Measurements from ENCODE around the gene CPNE4.

CPNE4 gene

DNA sequence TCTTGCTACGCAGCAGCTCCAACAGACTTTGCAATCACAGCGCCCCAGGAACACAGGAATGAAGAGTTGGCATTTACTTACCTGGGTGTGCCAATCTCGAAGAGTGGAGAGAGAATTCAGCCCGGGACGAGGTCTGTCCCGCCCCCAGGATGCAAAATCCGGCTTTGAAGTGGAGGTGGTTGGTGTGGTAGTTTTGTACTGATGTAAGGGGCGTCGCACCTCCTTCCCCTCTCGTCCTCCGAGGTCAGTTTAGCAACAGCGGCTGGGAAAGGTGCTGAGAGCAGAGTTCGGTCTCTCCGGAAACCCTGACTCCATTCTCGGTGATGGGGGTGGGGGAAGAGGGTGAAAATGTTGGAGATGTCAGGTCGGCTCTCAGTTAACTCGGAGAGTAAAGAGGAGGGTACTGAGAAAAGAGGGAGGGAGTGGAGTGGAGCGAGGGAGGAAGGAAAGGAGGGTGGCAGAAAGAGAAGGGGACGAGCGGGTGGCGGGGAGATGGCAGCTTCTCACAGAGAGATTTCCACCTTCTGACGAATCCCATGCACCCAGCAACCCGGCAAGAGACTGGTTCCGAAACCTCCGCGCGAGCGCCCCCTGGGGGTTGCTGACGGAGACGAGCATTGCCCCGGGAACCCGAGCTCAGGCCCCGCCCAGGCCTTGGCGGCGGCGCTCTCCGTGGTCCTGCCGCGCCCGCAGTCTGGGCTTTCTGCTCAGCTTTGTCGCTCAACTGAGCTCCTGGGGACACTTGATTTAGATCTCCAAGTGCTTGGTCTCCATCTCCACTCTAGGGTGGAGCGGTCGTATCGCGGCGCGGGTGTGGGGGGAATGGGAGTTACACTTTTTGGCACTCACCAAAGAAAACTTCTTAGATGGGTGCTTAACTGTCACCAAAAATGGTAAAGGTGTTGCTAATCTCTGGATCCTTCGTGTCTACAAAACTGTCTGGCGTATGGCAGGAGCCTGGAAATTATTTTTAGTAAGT, at the start of gene CPNE4:
CPNE4 (minus strand) TSS at position 529 of the 979 bp plus-strand sequence.
- DNase-seq (ENCODE audit: low read depth, low spot score) = peak; percentile 86
- H3K9ac ChIP-seq (ENCODE audit: insufficient read length, low read depth) = peak within 1 kb of the TSS; percentile 11
- H3K4me3 ChIP-seq (ENCODE audit: insufficient read length, low read depth) = peak within 1 kb of the TSS; percentile 49
- no peaks in the 10 kb centered on the region for H3K36me3 ChIP-seq (ENCODE audit: insufficient read depth, insufficient read length, low read length)
- H3K4me1 ChIP-seq (ENCODE audit: insufficient read depth, insufficient read length) = no peaks in the 10 kb centered on the region
- TF ChIP-seq YY1 (IDR thresholded peaks at IDR 0.05; ENCODE audit: insufficient read depth, insufficient read length) (no peak), SUZ12 (IDR thresholded peaks at IDR 0.05; ENCODE audit: extremely low read depth, insufficient read depth, insufficient read length) (no peak), ZNF274 (IDR thresholded peaks at IDR 0.05; ENCODE audit: low read depth, low read length) (no peak)
- peaks cover 41% of the 10 kb centered on the region for H3K27me3 ChIP-seq (ENCODE audit: insufficient read depth, insufficient read length)
- H3K9me3 ChIP-seq (ENCODE audit: insufficient read depth, low read length) = no peaks in the 10 kb centered on the region

DNA sequence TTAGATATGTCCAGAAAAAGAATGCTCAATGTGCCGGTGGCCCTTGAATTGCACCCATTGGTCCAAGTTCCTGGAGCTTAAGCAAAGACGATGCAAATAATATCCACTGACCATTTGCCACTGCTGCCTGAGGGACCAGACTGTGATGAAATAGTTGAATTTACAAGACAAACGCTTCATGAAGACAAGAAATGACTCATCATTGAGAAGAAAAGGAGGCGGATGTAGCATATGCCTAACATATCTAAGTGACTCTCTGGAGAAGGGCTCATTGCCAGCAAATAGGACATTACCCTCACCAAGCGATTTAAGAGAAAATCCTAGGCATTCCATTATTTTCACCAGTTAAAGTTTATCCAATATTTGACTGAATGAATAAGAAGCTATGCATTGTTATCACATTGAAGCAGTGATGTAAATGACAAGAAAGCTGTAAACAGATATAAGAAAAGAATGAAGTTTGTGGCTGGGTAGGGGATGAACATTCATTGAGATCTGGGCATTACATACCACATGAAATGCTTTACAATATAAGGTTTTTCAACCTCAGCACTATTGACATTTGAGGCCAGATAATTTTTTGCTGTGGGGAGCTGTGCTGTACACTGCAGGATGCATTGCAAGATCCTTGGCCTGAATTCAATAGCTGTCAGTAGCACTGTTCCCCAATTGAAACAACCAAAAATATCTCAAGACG, 48.9 kb upstream of the CPNE4 start:
- no peak for TF ChIP-seq SUZ12 (IDR thresholded peaks at IDR 0.05; ENCODE audit: extremely low read depth, insufficient read depth, insufficient read length)
- TF ChIP-seq YY1 (IDR thresholded peaks at IDR 0.05; ENCODE audit: insufficient read depth, insufficient read length) = no peak
- TF ChIP-seq ZNF274 (IDR thresholded peaks at IDR 0.05; ENCODE audit: low read depth, low read length) = no peak
- H3K4me1 ChIP-seq (ENCODE audit: insufficient read depth, insufficient read length) = no peaks in the 10 kb centered on the region
- DNase-seq (ENCODE audit: low read depth, low spot score) = peak; percentile 49
- no peak overlapping the region for H3K4me3 ChIP-seq (ENCODE audit: insufficient read length, low read depth)
- no peaks in the 10 kb centered on the region for H3K36me3 ChIP-seq (ENCODE audit: insufficient read depth, insufficient read length, low read length)
- no peaks in the 10 kb centered on the region for H3K27me3 ChIP-seq (ENCODE audit: insufficient read depth, insufficient read length)
- no peak overlapping the region for H3K9ac ChIP-seq (ENCODE audit: insufficient read length, low read depth)
- no peaks in the 10 kb centered on the region for H3K9me3 ChIP-seq (ENCODE audit: insufficient read depth, low read length)

DNA sequence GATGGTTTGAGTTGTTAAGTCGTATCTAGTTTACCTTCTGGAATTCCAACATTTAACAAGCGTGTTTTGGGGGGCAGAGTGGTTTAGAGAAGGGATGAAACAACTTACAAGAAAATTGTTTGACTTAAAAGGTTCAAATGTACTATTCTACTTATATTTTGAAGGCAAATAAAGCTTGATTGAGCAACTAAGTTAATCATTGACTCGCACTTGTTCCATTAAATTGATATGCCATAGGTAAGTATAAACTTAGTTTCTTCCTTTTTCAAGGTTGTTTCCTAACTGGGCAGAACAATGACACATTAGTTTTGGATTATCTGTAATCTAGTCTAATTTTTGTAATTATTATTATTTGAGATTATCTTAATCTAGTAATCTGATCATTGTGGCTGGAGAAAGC, 48.3 kb upstream of the CPNE4 start:
- Histone ChIP-seq H3K27me3 (ENCODE audit: insufficient read depth, insufficient read length) (no peaks in the 10 kb centered on the region), H3K4me3 (ENCODE audit: insufficient read length, low read depth) (no peak overlapping the region), H3K36me3 (ENCODE audit: insufficient read depth, insufficient read length, low read length) (no peaks in the 10 kb centered on the region), H3K9ac (ENCODE audit: insufficient read length, low read depth) (no peak overlapping the region), H3K9me3 (ENCODE audit: insufficient read depth, low read length) (no peaks in the 10 kb centered on the region), H3K4me1 (ENCODE audit: insufficient read depth, insufficient read length) (no peaks in the 10 kb centered on the region)
- TF ChIP-seq SUZ12 (IDR thresholded peaks at IDR 0.05; ENCODE audit: extremely low read depth, insufficient read depth, insufficient read length) (no peak), ZNF274 (IDR thresholded peaks at IDR 0.05; ENCODE audit: low read depth, low read length) (no peak), YY1 (IDR thresholded peaks at IDR 0.05; ENCODE audit: insufficient read depth, insufficient read length) (no peak)
- no peak for DNase-seq (ENCODE audit: low read depth, low spot score)

DNA sequence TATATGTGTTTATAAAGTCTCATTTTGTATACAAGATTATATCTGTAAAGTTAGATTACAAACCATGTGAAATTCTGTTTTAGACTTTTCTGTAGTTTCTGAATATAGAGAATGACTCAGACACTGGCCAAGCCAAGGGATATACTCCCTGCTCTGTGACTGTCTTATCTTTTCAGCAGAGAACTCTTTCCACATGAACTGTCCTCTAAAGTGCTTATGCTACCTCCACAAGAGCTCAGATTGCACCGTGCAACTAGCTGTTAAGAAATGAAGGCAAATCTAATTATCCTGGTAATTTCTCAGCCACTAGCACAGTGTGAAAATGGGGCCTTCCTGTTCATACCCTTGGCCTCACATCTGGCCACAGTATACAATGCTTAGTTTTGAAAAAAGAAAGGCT, 44.3 kb upstream of the CPNE4 start:
- Histone ChIP-seq H3K9ac (ENCODE audit: insufficient read length, low read depth) (no peak overlapping the region), H3K36me3 (ENCODE audit: insufficient read depth, insufficient read length, low read length) (no peaks in the 10 kb centered on the region), H3K4me3 (ENCODE audit: insufficient read length, low read depth) (no peak overlapping the region), H3K4me1 (ENCODE audit: insufficient read depth, insufficient read length) (no peaks in the 10 kb centered on the region), H3K27me3 (ENCODE audit: insufficient read depth, insufficient read length) (no peaks in the 10 kb centered on the region), H3K9me3 (ENCODE audit: insufficient read depth, low read length) (no peaks in the 10 kb centered on the region)
- no peak for DNase-seq (ENCODE audit: low read depth, low spot score)
- TF ChIP-seq SUZ12 (IDR thresholded peaks at IDR 0.05; ENCODE audit: extremely low read depth, insufficient read depth, insufficient read length) (no peak), ZNF274 (IDR thresholded peaks at IDR 0.05; ENCODE audit: low read depth, low read length) (no peak), YY1 (IDR thresholded peaks at IDR 0.05; ENCODE audit: insufficient read depth, insufficient read length) (no peak)

DNA sequence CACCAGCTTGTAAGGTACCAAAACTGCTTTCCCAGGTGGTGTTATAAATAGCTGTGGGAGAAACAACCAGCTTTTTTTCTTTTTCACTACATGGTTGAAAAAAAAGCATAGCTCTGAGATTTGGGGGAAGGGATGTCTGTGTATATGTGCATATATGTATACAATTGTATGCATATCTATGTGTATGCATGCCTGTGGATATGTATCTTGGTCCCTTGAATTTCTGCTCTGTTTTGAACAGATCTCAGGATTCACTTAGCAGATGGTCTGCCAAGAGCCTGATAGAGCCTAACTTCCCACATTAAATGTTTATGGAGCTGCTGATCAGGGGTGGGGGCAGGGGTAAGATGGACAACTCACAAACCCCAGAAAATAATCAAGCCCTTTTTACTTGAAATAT, 39.0 kb upstream of the CPNE4 start:
- no peaks in the 10 kb centered on the region for H3K4me1 ChIP-seq (ENCODE audit: insufficient read depth, insufficient read length)
- TF ChIP-seq SUZ12 (IDR thresholded peaks at IDR 0.05; ENCODE audit: extremely low read depth, insufficient read depth, insufficient read length) (no peak), ZNF274 (IDR thresholded peaks at IDR 0.05; ENCODE audit: low read depth, low read length) (no peak), YY1 (IDR thresholded peaks at IDR 0.05; ENCODE audit: insufficient read depth, insufficient read length) (no peak)
- no peaks in the 10 kb centered on the region for H3K9me3 ChIP-seq (ENCODE audit: insufficient read depth, low read length)
- no peak overlapping the region for H3K4me3 ChIP-seq (ENCODE audit: insufficient read length, low read depth)
- no peak overlapping the region for H3K9ac ChIP-seq (ENCODE audit: insufficient read length, low read depth)
- no peak for DNase-seq (ENCODE audit: low read depth, low spot score)
- no peaks in the 10 kb centered on the region for H3K36me3 ChIP-seq (ENCODE audit: insufficient read depth, insufficient read length, low read length)
- H3K27me3 ChIP-seq (ENCODE audit: insufficient read depth, insufficient read length) = no peaks in the 10 kb centered on the region

DNA sequence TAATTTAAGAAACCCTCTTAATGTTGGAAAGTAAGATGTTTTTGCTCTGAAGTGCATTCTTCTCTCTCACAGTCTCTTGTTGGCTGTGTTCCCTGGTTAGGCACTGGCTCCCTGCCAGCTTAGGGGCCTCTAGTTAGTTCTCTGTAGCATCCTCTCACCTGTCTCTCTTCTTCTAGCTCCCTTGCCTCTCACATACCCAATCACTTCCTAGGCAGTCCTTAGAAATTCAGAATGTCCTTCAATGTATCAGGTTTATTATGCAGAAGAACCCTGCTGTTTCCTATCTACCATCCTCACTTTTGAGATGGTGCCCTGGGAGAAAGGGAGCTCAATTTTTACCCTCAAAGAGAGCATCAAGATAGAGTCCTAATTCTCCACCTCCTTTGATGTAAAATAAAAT, 36.2 kb upstream of the CPNE4 start:
- no peak for DNase-seq (ENCODE audit: low read depth, low spot score)
- no peaks in the 10 kb centered on the region for H3K4me1 ChIP-seq (ENCODE audit: insufficient read depth, insufficient read length)
- no peaks in the 10 kb centered on the region for H3K36me3 ChIP-seq (ENCODE audit: insufficient read depth, insufficient read length, low read length)
- TF ChIP-seq ZNF274 (IDR thresholded peaks at IDR 0.05; ENCODE audit: low read depth, low read length) = no peak
- no peak for TF ChIP-seq YY1 (IDR thresholded peaks at IDR 0.05; ENCODE audit: insufficient read depth, insufficient read length)
- TF ChIP-seq SUZ12 (IDR thresholded peaks at IDR 0.05; ENCODE audit: extremely low read depth, insufficient read depth, insufficient read length) = no peak
- H3K4me3 ChIP-seq (ENCODE audit: insufficient read length, low read depth) = no peak overlapping the region
- H3K9me3 ChIP-seq (ENCODE audit: insufficient read depth, low read length) = no peaks in the 10 kb centered on the region
- no peaks in the 10 kb centered on the region for H3K27me3 ChIP-seq (ENCODE audit: insufficient read depth, insufficient read length)
- H3K9ac ChIP-seq (ENCODE audit: insufficient read length, low read depth) = no peak overlapping the region

DNA sequence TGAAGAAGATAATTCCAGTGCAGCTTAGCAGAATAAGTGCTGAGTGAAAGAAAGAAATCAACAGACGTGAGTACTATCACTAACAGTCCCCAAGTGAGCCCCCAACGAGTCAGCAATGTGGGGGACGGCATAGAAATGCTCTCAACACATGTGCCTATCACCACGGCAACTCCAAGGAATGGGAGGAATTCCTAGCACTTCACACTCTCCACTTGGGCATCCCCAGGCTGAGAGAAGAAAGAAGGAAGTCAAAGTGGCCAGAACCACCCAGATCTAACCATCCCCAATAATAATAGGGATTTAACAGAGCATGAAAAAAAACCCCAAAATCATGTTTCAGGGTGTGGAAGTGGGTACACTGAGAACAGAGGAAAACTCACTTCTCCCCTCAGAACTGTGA, 29.3 kb upstream of the CPNE4 start:
- no peaks in the 10 kb centered on the region for H3K4me1 ChIP-seq (ENCODE audit: insufficient read depth, insufficient read length)
- no peak overlapping the region for H3K4me3 ChIP-seq (ENCODE audit: insufficient read length, low read depth)
- no peak for TF ChIP-seq YY1 (IDR thresholded peaks at IDR 0.05; ENCODE audit: insufficient read depth, insufficient read length)
- no peak overlapping the region for H3K9ac ChIP-seq (ENCODE audit: insufficient read length, low read depth)
- peak; percentile 44 for DNase-seq (ENCODE audit: low read depth, low spot score)
- H3K27me3 ChIP-seq (ENCODE audit: insufficient read depth, insufficient read length) = no peaks in the 10 kb centered on the region
- no peaks in the 10 kb centered on the region for H3K36me3 ChIP-seq (ENCODE audit: insufficient read depth, insufficient read length, low read length)
- H3K9me3 ChIP-seq (ENCODE audit: insufficient read depth, low read length) = no peaks in the 10 kb centered on the region
